GM21526 (cell line): ENCODE measurements around the gene DMD.

Experiments used
- ATAC-seq: cut with Tn5 transposase; IDR thresholded peaks from one replicate; pipeline ENCODE4 v1.9.1; 2021; ENCODE audit warnings: moderate library complexity; ENCODE audit not compliant: unreplicated experiment, low FRiP score

The DMD gene

DNA sequence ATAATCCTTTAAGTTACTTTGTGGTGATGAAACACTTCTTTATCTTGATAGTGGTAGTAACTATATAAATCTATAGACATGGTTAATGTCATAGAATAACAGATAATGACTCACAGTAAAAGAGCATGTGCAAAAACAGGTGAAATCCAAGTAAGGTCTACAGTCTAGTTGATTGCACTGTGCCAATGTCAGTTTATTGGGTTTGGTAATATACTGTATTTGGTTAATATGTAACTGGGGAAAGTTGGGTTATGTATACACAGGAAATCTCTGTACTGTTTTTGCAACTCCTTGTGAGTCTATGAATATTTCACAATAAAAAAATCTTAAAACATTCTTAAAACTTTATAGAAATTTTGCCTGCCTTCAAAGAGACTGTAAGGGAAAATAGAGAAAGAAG is 1071.9 kb downstream of the DMD start:
- ATAC-seq = no peak

DNA sequence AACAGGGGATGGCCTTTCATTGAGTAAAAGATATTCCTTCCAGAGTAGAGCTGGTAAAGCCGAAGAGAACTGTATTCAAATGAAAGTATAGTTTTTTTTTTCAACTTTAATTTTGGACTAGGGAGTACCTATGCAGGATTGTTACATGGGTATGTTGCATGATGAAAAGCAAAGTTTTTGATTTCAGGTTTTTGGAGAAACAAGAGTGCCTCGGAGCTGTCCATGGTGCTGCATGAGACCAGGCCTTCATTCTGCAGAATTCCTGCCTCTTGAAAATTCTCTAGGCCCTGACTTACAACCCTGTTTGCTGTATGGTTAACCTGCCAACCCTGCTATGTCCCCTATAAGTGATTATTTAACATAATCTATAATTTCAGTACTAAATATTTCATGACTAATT is 1073.8 kb downstream of the DMD start:
- no peak for ATAC-seq

GRCh38 chrX:32126997-32127396 is 1084.4 kb downstream of the DMD start:
- no peak for ATAC-seq

- ATAC-seq = no peak
Observed at GRCh38 chrX:32118832-32119231, 1092.5 kb downstream of the DMD start.

GRCh38 chrX:32116047-32116446 is 1095.3 kb downstream of the DMD start:
- ATAC-seq = no peak

DNA sequence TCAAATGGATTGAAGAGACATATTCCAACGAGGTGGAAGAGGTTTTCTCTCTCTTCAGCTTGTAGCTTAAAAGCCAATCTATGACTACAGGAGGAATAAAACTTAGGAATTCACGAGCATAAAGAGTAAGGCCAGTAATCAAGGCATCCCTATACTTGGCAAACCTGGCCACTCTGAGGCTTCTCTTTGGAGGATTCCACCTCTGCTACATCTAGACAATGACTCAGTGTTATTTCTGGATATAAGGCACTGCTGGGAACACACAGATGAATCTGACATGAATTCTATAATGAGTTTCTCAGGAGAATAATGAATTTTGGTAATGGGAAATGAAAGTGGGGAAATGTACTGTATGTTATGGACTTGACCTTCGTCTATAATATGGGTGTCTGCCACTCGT is 1123.7 kb downstream of the DMD start:
- ATAC-seq = no peak

DNA sequence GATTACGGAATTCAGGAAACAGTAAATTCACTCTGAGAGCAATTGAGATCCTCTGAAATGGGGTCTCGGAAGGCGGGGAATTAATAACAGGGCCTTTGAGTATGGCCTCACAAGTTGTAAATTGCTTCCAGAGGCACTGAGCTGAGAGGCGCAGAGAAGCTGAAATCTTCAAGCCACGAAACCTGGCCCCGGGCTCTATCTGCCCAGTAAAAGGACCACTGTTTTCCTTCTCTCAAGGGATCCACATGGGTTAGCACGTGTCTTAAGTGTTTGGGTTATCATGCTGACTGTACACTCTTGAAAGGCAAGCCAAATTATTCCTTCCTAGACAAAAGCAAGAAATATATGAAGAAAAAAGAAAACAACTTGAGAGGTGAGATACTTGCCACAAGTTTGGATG is 1126.6 kb downstream of the DMD start:
- ATAC-seq = no peak

GRCh38 chrX:32048285-32048684 is 1163.1 kb downstream of the DMD start:
- ATAC-seq = no peak

GRCh38 chrX:32045149-32045548 is 1166.2 kb downstream of the DMD start:
- no peak for ATAC-seq

DNA sequence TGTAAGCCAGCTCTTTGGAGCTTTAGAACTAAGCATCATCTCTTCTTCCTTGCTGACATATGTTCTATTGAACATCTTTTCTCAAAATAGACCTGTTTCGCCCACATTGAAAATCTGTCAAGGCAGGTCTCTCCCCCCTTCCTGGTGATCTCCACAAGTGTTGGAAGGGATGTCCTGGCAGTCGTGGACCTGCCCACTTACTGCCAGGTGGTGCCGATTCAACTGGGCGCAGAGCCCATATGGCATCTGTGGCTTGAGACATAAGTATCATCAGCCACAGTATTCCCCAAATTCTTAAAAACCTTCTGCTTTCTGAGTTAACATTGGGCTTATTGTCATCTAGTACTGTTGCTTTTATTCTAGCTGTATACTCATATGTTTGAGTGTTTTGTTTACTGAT is 1170.2 kb downstream of the DMD start:
- no peak for ATAC-seq

- no peak for ATAC-seq
Observed at GRCh38 chrX:32026772-32027171, 1184.6 kb downstream of the DMD start.

- no peak for ATAC-seq
Observed at GRCh38 chrX:32024072-32024471, 1187.3 kb downstream of the DMD start.

DNA sequence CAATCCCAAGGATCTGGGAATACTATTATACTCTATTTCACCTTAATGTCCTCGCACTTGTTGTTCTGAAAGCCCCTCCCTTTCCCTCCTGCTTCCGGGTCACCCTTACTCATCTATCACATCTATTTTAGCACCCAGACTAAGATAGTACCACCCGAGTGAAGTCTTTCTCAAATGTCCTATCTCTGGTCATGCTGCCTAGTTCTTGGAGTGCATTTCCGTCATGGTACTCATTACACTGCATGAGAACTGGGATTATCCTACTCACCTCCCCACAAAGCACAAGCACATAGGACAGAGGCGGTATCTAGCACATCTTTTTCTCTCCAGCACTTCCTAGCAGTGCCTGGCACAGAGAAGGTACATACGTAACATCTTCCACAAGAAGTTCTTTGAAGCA is 1195.2 kb downstream of the DMD start:
- no peak for ATAC-seq

DNA sequence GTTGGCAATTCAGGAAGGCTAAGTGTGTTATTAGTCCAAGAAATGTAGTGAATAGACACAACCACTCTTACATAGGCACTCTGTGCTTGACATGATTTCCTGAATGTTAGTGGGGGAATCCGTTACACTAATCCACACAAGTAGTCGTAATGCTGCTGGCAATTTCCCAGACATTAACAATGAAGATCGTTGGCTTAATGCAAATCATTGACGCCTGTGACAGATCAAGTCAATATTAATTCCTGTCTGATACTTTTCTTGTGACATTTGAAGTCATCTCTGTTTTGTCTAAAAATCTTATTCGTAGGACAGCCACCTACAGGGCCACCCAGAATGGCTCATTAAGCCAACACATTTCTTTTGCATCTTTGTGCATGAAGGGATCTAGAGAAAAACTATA is 1200.4 kb downstream of the DMD start:
- ATAC-seq = no peak

DNA sequence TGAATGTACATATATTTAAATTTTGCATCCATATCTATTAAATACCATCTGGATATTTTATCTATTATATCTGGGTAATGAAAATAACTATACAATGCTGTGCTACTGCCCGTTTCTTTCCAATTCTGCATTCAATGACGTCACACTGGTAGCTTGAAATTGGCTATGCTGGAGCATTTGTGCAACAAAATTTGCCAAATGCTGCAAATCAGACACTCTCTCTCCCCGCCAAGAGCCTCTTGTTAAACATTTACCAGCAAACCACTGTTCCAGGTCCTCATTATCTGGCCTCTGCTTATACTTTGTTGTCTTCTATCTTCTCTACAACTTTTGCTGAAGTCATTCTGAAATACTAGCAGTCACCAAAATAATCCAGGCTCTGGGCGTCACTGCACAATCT is 1201.1 kb downstream of the DMD start:
- ATAC-seq = no peak

- no peak for ATAC-seq
Observed at GRCh38 chrX:31993637-31994036, 1217.7 kb downstream of the DMD start.

GRCh38 chrX:31988975-31989374 is 1222.4 kb downstream of the DMD start:
- no peak for ATAC-seq

DNA sequence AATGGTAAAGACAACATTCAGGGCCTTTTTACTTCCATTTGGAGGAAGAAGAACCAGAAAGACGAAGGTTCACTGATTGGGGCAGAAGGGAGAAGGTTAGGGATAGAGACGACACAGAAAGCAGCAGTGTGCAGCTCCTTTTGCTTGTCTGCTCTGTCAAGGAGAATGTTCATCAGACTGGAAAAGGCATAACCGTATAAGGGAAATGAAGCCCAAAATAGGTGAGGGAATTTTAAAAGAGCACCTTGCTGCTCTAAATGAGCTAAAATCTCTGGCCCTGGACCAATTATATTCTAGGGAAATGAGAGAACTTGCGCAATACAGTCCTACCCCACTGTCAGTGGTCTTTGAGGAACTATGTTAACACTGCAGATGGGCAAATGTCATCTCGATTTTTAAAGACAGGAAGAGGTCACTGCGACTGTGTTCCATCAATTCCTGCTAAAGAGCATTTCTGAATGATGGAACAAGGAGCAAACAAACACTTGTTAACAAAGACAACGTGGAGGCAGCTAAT is 1229.7 kb downstream of the DMD start:
- no peak for ATAC-seq

- ATAC-seq = no peak
Observed at GRCh38 chrX:31969714-31970113, 1241.6 kb downstream of the DMD start.

GRCh38 chrX:31962256-31962655 is 1249.1 kb downstream of the DMD start:
- no peak for ATAC-seq

DNA sequence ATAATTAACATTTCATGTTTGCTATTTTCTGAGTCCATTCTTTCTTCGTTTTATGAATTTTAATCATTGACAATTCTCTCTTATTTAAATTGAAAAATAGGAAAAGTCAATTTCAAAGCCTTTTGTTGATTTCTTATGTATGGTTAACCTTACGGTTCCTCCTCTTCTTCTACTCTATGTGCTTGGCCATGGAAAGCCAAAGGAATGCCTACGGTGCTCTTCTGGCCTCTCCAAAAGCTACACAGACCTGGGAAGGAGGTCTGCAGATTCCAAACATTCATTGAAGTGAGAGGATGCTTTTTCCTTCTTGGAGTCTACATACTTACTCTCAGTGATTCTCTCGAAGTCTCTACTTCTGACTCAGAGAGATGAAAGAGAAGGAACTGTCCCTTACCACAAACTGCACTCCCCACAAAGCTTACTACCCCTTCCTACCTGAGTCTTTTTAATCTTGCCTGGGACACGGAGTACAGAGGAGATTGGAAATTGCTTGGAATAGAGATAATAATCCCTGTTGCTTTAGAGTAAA is 1276.4 kb downstream of the DMD start:
- ATAC-seq = no peak

DNA sequence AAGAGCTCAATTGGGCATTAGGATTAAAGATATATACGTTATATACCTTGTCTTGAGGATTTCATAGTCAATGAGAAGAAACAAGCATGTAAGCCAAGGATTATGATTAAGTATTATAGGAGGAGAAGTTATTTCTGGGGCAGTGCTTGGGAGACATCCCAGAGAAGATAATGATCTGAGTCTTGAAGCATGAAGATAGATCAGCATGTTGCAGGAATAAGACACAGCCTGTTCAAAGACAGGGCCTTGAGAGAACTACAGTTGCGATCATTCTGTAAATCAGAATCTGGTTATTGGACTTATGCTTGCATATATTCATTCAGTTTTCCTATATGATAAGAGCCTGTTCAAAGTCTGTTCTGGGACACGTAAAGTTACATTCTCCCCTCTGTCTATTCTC is 1277.3 kb downstream of the DMD start:
- ATAC-seq = no peak

DNA sequence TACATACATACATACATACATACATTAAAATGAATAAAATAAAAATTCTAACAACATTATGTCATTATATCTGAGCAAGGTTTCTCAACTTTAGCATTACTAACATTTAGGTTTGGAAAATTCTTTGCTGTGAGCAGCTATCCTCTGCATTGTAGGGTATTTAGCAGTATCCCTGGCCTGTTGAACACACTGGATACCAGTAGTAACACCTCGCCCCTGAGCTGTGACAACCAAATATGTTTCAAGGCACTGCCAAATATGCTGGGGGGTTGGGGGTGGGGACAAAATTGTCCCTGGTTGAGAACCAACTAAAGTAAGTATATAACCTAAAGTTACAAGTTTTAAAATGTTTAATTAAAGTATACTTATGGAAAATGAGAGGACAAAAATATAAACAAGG is 1278.6 kb downstream of the DMD start:
- ATAC-seq = no peak
